HG03460 (cell line): ENCODE results near the gene MRPL18.
A peak's percentile ranks its signal among the peaks of the same experiment; 100 is the strongest.
"Not testable (repeated sequence)": the region's sequence is repeated elsewhere in the genome, so short reads cannot be mapped to it uniquely, and the experiment has no call there.

ENCODE experiments used
- ATAC-seq: cut with Tn5 transposase; IDR thresholded peaks from one replicate; pipeline ENCODE4 v1.9.1; 2021; ENCODE audit not compliant: unreplicated experiment

Gene MRPL18

DNA sequence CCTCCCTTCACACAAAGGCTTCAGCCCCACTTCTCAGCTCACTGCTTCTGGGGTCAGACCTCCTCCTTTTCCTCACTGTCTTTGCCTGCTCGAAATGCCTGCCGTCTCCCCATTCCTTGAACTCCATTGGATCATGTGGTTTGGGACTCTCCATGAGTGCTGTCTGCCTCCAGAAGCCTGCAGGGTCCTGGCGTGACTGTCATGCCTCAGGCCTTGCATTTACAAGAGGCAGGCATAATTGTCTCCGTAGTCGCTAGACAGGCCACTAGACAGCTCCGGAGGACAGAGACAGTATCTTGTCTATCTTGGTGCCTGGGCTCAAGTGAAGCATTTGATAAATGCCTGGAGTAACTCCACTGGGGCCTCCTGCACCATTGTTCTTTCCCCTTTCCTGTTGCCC lies 25.1 kb downstream of the MRPL18 start:
- no peak for ATAC-seq

DNA sequence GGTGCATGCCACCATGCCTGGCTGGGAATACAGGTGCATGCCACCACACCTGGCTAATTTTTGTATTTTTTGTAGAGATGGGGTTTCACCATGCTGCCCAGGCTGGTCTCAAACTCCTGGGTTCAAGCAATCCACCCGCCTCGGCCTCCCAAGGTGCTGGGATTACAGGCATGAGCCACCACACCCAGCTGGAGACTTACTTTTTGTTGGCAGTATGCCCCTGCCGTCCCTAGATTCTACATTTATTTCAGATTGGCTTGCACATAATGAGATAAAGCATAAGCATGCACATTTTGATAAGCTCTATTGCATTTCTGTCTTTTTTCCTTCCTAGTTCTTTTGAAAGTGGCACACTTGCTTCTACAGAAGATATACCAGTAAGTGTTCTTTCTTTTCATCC lies 26.5 kb downstream of the MRPL18 start:
- not testable (repeated sequence) for ATAC-seq

DNA sequence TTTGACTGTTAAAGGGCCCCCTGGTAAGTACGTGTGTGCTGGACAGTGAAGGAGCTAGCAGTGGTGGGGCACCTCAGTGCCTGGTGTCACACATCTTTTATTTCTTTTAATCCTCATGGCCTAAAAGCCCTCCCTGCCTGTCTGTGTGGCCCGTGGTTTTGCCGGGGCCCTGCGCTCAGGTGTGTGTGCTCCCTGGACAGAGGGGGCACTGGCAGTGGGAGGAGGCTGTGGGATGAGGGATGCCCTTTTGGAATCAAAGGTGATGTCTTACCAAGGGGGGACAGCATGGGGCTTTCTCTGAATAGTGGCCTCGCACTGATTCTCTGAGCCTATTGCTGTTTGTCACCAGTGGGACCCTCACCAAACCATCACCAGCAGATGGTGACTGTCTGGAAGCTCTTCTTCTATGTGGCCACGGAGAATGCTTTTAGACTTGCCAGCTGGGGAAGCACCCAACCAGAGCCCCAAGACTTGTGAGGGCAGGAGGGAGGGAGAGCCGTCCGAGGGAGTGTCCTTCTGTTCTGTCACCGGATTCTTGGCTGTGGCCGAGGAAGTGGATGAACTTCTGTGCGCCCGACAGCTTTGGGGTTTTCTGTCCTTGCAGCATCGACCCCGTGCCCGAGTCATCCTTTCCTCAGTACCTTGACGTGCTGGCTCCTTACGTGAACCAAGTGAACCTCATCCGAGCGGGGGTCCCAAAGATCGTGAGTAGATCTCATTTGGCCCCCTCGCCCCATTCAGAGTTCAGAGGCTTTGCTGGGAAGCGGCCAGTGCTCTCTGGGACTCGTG lies 27.9 kb downstream of the MRPL18 start:
- no peak for ATAC-seq

DNA sequence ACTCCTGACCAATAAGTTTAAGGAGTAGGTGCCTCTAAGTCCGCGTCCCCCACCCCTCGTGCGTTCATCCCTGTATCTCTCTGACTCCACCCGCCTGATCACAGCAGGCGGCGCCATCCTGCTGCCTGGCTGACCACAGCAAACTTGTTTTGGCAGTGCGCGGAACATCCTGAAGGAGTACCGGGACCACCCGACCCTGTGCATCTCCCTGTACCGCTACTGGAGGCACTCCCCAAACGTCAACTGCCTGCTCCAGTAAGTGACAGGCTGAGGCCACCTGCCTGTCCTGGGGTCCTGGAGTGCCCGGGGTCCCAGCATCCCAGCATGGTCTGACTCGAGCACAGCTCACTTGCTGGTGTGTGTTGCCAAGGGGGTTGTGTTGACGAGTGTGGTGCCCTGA lies 28.8 kb downstream of the MRPL18 start:
- ATAC-seq: no peak

DNA sequence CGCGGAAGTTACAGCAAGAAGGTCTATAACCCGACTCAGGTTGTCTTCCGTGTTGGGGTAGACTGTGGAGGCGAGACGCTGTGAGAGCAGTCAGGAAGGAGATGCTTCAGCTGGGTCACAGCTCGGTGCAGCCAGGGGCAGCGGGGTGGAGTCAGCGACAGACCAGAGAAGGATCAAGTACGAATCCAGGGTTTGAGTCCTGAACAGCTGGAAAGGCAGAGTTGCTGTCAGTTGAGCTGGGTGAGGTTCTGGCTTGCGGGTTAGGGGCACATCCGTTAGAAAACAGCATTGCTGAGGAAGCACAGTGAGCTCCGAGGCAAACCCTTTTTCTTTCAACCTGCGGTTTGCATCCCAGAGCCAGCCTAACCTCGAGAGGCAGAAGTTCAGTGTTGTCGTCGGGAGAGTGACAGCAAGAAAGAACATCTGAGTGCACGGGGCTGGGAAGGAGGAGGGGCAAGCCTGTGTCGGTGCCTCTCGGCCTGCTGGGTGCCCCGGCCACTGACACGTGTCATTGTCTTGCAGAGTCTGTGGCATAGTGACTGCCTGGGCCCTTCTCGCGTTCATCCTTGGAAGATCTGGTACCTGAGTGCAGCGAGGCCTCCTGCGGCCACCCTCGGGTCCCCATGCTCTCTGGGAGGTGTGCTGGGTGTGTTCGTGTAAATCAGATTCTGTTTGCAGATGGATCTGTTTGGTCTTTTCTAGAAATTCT lies 29.8 kb downstream of the MRPL18 start:
- ATAC-seq: peak; percentile 57

DNA sequence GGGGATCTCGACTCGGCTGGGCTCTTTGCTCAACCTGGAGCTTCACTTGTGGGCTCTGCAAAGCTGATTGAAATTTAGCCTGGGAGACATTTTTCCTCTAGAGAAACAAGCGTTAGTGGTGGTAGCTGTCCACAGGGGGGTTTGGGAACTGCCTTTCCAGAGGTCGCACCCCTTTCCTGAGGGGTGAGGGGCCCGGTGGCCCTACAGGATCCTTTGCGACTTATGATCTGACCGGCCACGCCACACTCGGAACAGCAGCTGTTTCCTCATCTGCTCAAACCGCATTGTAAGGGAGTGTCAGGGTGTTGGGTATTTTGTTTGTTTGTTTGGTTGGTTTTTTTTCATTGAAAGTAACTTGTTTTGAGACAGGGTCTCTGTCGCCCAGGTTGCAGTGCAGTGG lies 30.9 kb downstream of the MRPL18 start:
- ATAC-seq: no peak

DNA sequence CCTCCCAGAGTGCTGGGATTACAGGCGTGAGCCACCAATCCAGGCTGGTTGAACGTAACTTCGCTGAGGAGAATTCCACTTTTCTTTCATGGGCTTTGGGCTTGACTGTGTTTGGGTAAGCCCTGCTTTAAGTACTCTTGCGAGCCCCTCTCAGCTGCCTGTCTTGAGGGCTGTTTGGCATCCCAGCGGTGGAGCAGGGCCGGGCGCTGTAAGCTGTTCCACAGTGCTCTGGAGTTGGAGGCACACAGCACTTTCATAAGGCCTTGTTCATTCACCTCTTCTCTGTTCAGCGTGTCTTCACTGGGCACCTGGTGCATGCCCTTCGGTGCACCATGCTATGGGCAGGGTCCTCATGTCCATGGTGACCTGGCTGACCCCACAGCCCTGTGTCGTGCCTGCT lies 31.5 kb downstream of the MRPL18 start:
- no peak for ATAC-seq

DNA sequence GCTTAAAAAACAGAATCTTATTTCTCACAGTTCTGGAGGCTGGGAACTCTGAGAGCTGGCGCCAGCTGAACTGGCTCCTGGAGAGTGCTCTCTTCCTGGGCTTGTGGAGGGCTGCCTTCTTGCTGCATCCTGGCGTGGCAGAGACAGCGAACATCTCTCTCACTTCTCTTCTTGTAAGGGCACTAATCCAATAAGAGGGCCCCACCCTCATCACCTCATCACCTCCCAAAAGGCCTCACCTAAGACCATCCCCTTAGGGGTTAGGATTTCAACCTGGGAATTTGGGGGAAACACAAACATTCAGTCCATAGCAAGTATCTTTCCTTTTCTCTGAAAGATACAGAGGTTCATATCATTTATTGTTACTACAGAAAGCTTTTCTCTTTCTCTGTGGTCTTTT lies 33.7 kb downstream of the MRPL18 start:
- no peak for ATAC-seq

DNA sequence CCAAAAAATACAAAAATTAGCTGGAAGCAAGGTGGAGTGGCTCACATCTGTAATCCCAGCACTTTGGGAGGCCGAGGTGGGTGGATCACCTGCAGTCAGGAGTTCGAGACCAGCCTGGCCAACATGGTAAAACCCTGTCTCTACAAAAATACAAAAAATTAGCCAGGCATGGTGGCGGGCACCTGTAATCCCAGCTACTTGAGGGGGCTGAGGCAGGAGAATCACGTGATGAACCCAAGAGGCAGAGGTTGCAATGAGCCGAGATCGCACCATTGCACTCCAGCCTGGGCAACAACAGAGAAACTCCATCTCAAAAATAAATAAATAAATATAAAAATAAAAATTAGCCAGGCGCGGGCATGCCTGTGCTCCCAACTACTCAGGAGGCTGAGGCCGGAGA lies 34.4 kb downstream of the MRPL18 start:
- not testable (repeated sequence) for ATAC-seq

DNA sequence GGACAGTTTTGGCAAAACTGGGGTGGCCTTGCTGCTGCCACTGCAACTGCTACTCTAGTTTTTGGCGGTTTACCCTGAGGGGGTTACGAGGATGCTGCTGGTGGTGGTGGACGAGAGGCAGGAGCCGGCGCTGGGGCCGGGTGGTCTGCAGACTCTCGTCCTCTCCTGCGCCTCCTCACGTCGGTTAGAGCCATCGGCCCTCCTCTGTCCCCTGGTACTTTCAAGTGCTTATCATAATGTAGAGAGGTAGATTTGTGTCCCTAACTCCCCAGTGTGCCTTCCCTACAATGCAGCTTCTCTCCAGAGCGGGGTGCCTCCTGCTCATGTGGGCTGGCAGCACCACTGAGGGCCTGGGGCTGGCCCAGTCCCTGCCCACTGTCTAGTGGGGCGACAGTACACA lies 35.7 kb downstream of the MRPL18 start:
- no peak for ATAC-seq

DNA sequence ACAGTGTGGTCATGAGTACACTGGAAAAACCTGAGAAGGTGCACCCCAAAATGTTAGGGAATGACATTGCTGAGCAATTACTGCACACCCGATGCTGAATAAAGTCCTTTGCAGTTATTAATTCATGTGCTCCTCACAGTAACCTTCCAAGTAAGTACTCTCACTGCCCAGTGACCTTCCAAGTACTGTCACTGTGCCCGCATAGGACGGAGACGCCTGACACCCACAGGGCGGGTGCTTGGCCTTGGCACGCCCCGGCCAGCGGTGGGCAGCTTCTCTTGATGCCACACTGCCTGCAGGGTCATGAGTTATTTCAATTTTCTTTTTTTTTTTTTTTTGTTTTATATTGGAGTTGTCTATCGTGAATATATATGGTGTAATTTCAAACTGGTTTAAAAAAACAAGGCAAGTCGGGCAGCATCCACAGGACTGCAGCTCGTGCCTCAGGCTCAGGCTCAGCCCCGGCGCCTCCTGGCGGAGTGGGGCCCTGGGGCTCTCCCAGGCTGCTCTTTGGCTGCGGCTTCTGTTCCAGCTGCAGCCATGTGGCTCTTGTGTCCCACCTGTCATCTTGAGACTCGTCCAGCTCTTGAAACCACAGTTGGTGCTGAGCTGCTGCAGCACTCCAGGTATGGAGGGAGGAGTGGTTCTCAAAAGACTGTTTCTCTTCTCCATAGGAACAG lies 36.8 kb downstream of the MRPL18 start:
- no peak for ATAC-seq

DNA sequence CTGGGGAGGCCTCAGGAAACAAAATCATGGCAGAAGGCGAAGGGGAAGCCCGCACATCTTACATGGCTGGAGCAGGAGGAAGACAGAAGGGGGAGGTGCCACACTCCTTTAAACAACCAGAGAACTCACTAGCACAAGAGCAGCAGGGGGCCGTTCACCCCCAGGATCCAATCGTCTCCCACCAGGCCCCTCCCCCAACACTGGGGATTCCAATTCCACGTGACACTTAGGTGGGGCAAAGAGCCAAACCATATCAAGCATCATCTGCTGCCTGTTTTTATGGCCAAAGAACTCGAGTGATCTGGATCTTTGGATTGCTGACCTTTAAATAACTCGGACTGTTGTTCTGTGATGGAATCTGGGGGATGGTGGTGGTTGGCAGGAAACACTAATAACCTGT lies 37.8 kb downstream of the MRPL18 start:
- ATAC-seq: no peak

DNA sequence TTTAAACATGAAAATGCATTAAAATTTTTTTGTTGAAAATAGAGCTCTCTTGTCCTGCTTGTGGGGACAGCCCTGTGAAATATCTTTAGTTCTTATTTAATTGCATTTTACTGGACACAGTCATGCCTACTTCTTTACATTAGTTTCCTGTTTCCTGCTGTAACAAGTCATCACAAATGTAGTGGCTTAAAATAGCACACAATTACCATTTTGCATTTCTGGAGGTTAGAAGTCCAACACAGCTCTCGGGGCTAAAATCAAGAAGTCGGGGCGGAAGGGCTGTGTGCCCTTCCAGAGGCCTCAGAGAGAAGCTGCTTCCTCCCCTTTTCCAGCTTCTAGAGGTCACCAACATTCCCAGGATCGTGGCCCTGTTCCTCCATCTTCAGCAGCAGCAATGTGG lies 39.3 kb downstream of the MRPL18 start:
- no peak for ATAC-seq

DNA sequence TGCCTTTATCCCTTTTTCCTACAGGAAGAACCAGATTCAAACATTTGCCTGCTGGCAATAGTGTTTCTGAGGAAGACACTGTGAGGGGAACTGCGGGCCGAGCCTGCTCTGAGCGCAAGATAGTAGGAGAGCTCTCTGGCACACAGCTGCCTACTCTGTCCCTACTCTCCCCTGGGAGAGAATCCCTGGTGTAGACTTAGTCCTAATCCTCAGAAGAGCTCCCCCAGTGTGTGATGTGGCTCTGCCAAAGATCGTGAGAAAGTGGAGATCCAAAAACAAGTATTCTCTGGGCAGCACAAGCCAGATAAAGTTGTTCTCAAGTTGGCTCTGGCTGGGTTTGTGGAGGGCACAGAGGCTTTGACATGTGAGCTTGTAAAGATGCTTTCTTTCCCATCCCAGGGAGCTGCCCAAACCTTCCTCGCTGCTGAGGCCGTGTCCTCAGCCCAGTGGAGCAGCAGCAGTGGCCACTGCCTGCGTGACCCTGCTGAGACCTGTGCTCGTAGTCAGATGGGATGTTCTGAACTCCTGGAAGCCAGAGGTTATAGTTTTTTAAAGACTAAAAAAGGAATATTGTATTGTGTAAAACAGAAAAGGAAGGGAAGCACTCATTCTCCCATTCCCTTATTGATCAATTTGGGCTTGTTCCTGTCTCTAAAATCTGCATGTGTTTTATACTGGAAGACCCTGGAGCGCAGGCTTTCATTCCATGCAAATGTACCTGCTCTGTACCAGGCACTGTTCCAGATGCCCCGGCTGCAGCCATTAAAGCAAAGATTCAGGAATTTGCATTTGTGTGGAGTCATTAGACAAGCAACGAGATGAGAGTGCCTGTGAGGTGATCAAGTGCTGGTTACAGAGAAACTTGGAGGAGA lies 40.5 kb downstream of the MRPL18 start:
- no peak for ATAC-seq

DNA sequence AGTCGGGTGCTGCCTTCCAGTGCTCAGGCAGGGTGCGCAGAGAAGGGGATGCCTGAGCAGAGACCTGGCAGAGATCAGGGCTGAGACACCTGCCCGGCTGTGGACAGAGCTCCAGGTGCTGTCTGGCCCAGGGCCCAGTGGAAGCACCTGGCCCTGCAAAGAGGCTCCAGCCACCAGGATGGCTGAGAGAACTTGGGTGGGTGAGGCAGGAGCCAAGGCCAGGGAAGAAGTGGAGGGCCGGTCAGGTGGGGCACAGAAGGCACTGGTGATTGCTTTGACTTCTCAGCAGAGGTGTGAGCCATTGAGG lies 41.1 kb downstream of the MRPL18 start:
- ATAC-seq: no peak

DNA sequence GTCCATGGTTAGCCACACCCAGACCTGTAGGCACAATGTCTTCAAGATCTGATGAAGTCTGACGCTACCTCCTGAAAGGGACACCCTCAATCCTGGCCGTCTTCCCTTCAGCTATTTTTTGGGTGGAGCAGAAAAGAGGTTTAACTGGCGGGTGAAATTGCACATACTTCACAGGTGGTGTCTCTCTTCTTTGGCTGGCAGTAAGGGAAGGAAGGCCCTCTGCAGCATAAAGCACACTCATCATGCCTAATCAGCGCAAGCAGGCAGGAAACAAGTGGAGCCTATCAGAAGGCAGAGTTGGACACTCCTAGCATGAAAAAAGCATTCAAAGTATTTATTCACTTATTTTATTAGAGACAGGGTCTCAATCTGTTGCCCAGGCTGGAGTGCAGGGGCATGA lies 42.7 kb downstream of the MRPL18 start:
- ATAC-seq: no peak

DNA sequence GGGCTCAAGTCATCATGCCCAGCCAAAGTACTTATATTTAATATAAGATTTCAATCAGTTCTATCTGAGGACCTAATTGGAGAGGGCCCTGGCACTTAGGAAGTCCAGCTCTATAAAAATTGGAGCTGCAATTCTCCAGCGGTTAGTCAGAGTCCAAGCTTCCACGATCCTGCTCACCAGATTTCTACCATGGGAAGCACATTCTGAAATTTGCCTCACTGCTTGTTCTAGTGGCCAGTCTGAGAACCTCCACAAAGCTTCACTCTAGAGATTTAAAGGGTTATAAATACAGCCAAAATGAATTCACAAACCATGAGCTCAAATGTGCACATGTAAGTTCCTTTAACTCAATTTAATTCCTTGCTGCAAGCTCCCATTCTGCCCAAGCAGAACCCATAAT lies 43.3 kb downstream of the MRPL18 start:
- ATAC-seq: no peak

DNA sequence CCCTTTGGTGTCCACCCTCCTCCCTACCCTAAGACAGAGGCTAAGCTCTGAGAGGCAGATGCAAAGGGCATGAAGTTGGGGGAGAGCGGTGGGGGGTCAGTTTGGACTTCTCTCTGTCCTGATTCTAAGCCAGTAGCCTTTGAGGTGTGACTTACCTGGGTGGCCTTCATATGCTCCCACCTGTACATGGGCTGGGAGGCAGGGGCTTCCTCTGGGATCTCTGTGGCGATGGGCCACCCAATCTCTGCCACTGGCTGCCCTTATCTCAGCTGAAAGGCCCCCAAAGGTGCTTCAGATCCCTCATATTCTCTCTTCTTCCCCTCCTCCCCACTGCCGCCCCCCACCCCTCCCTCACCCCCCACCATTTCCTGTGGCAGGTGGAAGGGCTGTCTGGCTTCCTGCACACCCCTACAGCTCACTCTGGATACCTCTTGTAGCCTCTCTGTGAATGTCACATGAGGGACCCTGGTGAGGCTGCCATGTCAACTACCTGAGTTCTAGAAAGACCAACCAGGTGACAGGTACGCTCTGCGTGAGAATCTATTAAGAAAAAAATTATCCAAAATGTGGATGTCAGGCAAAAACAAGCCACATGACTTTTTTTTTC lies 43.8 kb downstream of the MRPL18 start:
- no peak for ATAC-seq

DNA sequence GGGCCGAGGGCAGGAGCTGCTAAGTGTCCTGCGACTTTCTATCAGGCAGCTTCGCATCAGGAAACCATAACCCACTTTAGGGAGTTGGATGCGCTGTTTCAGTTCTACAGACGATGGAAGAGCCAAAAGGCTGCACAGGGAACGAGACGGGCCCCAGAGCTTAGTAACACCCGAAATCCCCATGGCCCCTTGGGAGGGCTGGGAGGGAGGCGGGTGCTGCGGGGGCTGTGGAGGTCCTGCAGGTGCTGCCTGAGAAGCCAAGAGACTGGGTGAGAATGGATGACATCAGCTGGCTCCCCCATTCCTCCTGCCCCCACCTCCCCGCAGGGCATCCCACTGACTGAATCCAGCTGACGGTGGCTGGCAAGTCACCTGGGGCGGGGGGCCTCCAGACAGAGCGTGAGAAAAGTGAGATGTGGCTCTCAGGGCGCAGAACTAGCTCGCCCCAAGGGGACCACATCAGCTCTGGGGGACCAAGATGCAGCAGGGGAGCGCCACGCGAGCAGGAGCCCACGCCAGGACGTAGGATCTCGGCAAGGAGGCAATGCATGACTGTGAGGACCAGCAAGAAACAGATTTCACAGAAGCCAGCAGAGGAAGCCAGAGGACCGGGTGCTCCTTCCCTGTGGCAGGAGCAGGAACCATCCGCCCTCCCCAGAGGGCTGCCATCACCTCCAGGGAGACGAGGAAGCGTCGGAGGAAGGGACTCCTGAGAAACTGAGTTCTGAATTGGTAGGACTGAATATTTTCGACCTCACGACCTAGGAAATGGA lies 46.6 kb downstream of the MRPL18 start:
- ATAC-seq: no peak

DNA sequence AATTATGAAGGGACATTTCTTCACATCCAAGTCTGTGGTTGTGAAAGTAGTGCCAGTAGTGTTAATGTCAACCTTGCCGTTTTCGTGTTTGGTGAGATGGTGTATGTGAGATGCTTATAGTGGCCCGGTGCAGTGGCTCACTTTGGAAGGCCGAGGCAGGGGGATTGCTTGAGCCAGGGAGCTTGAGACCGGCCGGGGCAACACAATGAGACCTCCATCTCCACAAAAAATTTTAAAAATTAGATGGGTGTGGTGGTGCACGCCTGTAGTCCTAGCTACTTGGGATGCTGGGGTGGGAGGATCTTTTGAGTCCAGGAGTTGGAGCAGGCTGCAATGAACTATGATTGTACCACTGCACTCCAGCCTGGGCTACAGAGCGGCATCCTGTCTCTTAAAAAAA lies 47.2 kb downstream of the MRPL18 start:
- no peak for ATAC-seq
